GM12872 (cell line): ENCODE results near the gene KDSR.

Experiments
- CTCF ChIP-seq: IDR thresholded peaks from 3 replicates; pipeline ENCODE4 v1.5.1; 2011; ENCODE audit warnings: low read depth, mild to moderate bottlenecking, low read length, moderate library complexity; ENCODE audit not compliant: insufficient read depth

Gene KDSR

GRCh38 chr18:63365876-63366212, 1.2 kb downstream of the KDSR start:
- no peak for TF ChIP-seq CTCF

- no peak for TF ChIP-seq CTCF
These were observed 3.1 kb downstream of the KDSR start for GRCh38 chr18:63363951-63364350.

GRCh38 chr18:63356272-63356896, 10.6 kb downstream of the KDSR start:
- no peak for TF ChIP-seq CTCF

- no peak for TF ChIP-seq CTCF
These were observed 16.8 kb downstream of the KDSR start for GRCh38 chr18:63350230-63350629.

- no peak for TF ChIP-seq CTCF
These were observed 18.4 kb downstream of the KDSR start for GRCh38 chr18:63348508-63349136.

GRCh38 chr18:63346480-63347183, 20.4 kb downstream of the KDSR start:
- no peak for TF ChIP-seq CTCF

- TF ChIP-seq CTCF, result no peak
These were observed 21.0 kb downstream of the KDSR start for GRCh38 chr18:63346031-63346430.
